ENCODE measurements around the gene SLC25A6.
"Not testable (repeated sequence)": the region's sequence is repeated elsewhere in the genome, so short reads cannot be mapped to it uniquely, and the experiment has no call there.

The SLC25A6 gene

GRCh38 chrX:1389181-1389992 lies 2.5 kb downstream of the SLC25A6 start:
- DNase-seq: no peak

- DNase-seq: no peak
These were observed 3.3 kb downstream of the SLC25A6 start for GRCh38 chrX:1388651-1389050.

GRCh38 chrX:1387141-1387776 lies 4.7 kb downstream of the SLC25A6 start:
- DNase-seq: no peak

GRCh38 chrX:1386338-1387127 lies 5.4 kb downstream of the SLC25A6 start:
- no peak for DNase-seq

- DNase-seq: no peak
These were observed 6.4 kb downstream of the SLC25A6 start for GRCh38 chrX:1385253-1386223.

GRCh38 chrX:1384658-1385252 lies 7.2 kb downstream of the SLC25A6 start:
- no peak for DNase-seq

- no peak for DNase-seq
These were observed 11.2 kb downstream of the SLC25A6 start for GRCh38 chrX:1380672-1381233.

- no peak for DNase-seq
These were observed 13.6 kb downstream of the SLC25A6 start for GRCh38 chrX:1378306-1378759.

- DNase-seq: no peak
These were observed 23.6 kb downstream of the SLC25A6 start for GRCh38 chrX:1368385-1368698.

GRCh38 chrX:1366363-1366762 lies 25.6 kb downstream of the SLC25A6 start:
- not testable (repeated sequence) for DNase-seq

- no peak for DNase-seq
These were observed 30.0 kb downstream of the SLC25A6 start for GRCh38 chrX:1361910-1362309.

- no peak for DNase-seq
These were observed 30.6 kb downstream of the SLC25A6 start for GRCh38 chrX:1361275-1361674.

GRCh38 chrX:1360171-1360570 lies 31.7 kb downstream of the SLC25A6 start:
- DNase-seq: no peak

GRCh38 chrX:1359477-1359873 lies 32.4 kb downstream of the SLC25A6 start:
- no peak for DNase-seq

GRCh38 chrX:1358793-1359476 lies 33.0 kb downstream of the SLC25A6 start:
- DNase-seq: no peak

- no peak for DNase-seq
These were observed 33.9 kb downstream of the SLC25A6 start for GRCh38 chrX:1357993-1358392.

GRCh38 chrX:1355131-1356046 lies 36.5 kb downstream of the SLC25A6 start:
- DNase-seq: no peak

GRCh38 chrX:1354036-1355019 lies 37.6 kb downstream of the SLC25A6 start:
- no peak for DNase-seq

Data from NCI-H1436 (cell line).